A673 (cell line): ENCODE data around the gene TDG. TPM values are rescaled to one million over a fixed set of nuclear protein-coding genes. Genes with fewer than 3 reads are reported as not detected.

Experiments used
- BruUV-seq: library from RNA; stranded (reverse); fragments of 400-500 nt; replicated peaks from 2 replicates; lab custom pipeline; 2021; lab: Mats Ljungman, UMichigan
- CTCF ChIA-PET: fragments of 300-600 bp; sonication (Branson Sonifier 250); formaldehyde crosslinking; loops from one replicate; lab custom pipeline; 2022; ENCODE audit warnings: antibody characterized with exemption; lab: Charles Lee
- POLR2A ChIA-PET: fragments of 300-600 bp; sonication (Branson Sonifier 250); formaldehyde crosslinking; loops from one replicate; lab custom pipeline; 2022; ENCODE audit warnings: antibody characterized with exemption; ENCODE audit not compliant: low non-redundant PET; lab: Charles Lee
- DNase-seq: peaks from one replicate; pipeline ENCODE4 v3.0.0-alpha.2; 2015; ENCODE audit warnings: low spot score
- H3K27ac ChIP-seq: fragments of 200-600 bp; sonication (generic); 2 replicates; pipeline ENCODE4 v1.5.1; 2016; ENCODE audit warnings: mixed run types, low read depth, mild to moderate bottlenecking, mixed read lengths, antibody characterized with exemption, low read length; ENCODE audit not compliant: poor library complexity, severe bottlenecking
- H3K27me3 ChIP-seq: fragments of 200-600 bp; sonication (generic); replicated peaks from 2 replicates; pipeline ENCODE4 v1.6.1; 2017; ENCODE audit warnings: mixed run types, low read depth, mild to moderate bottlenecking, mixed read lengths, antibody characterized with exemption, low read length; ENCODE audit not compliant: insufficient read depth, poor library complexity
- H3K36me3 ChIP-seq: fragments of 200-600 bp; sonication (generic); 2 replicates; pipeline ENCODE4 v1.6.1; 2016; ENCODE audit warnings: mixed run types, mild to moderate bottlenecking, mixed read lengths, antibody characterized with exemption, low read length; ENCODE audit not compliant: insufficient read depth, poor library complexity, severe bottlenecking
- H3K4me1 ChIP-seq: fragments of 200-600 bp; sonication (generic); 2 replicates; pipeline ENCODE4 v1.6.1; 2017; ENCODE audit warnings: mixed run types, mild to moderate bottlenecking, mixed read lengths, antibody characterized with exemption, low read length; ENCODE audit not compliant: insufficient read depth, poor library complexity, severe bottlenecking
- H3K4me3 ChIP-seq: fragments of 200-600 bp; sonication (generic); 2 replicates; pipeline ENCODE4 v1.5.1; 2016; ENCODE audit warnings: low read depth, mixed run types, mild to moderate bottlenecking, mixed read lengths, low read length; ENCODE audit not compliant: poor library complexity, severe bottlenecking
- H3K9me3 ChIP-seq: fragments of 200-600 bp; sonication (generic); 2 replicates; pipeline ENCODE4 v1.6.1; 2016; ENCODE audit warnings: mixed run types, low read depth, mild to moderate bottlenecking, mixed read lengths, antibody characterized with exemption, low read length; ENCODE audit not compliant: poor library complexity, severe bottlenecking
- CTCF ChIP-seq: fragments of 300-800, 200-600 bp; sonication (generic); conservative IDR thresholded peaks from 2 replicates; pipeline ENCODE4 v1.5.1; 2017; ENCODE audit warnings: low read depth, mild to moderate bottlenecking, antibody characterized with exemption, low read length, moderate library complexity, mixed read lengths
- EZH2 ChIP-seq: fragments of 200-600 bp; sonication (generic); IDR thresholded peaks from 2 replicates; pipeline ENCODE4 v1.6.1; 2017; ENCODE audit warnings: borderline replicate concordance, low read depth, mild to moderate bottlenecking, mixed read lengths, antibody characterized with exemption, low read length; ENCODE audit not compliant: poor library complexity, severe bottlenecking
- intact Hi-C: fragments of 100-400 bp; cut with micrococcal nuclease; formaldehyde crosslinking; loops from one replicate; pipeline ENCODE4 v1.10.0; 2022; ENCODE audit not compliant: unreplicated experiment
- total RNA-seq: library from RNA; stranded (reverse); gene quantifications from 2 replicates; pipeline ENCODE4 v1.2.3, GENCODE V29; 2021

The TDG gene
- total RNA-seq, 1 experiment from 2014 or later = 59.4 TPM

DNA sequence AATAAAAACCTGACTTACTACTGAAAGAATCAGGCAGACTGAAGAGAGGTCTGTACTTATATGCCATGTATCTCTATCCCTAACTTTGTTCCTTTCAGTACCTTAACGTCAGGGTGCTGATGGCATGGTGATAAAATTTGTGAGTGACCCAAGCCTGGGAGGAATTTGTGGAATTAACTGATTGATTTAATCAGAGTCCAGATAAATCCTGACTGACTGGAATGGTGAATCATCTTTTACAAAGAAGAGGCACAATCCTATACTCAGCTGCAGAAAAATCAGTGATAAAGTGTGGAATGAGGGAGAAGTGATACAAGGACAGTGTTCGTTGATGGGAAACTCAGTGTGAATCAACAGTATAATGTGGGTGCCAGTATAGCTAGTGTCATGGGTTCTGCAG lies 3.7 kb downstream of the TDG start:
- no TSS peak for BruUV-seq
- no peaks in the 10 kb centered on the region for H3K9me3 ChIP-seq
- H3K36me3 ChIP-seq = peaks cover 5% of the 10 kb centered on the region
- H3K27me3 ChIP-seq = no peaks in the 10 kb centered on the region
- ChIA-PET POLR2A (interaction anchor here (0.7 kb wide), 1 partner anchor 168 kb away, joined by 3 read pairs; the partner anchor contains the start of gene NFYB), CTCF (no interaction called here)
- H3K4me1 ChIP-seq = peaks cover 9% of the 10 kb centered on the region
- TF ChIP-seq CTCF (no peak), EZH2 (no peak)
- DNase-seq = no peak
- no peak overlapping the region for H3K4me3 ChIP-seq
- H3K27ac ChIP-seq = no peak overlapping the region
- intact Hi-C loops = no loop called here

DNA sequence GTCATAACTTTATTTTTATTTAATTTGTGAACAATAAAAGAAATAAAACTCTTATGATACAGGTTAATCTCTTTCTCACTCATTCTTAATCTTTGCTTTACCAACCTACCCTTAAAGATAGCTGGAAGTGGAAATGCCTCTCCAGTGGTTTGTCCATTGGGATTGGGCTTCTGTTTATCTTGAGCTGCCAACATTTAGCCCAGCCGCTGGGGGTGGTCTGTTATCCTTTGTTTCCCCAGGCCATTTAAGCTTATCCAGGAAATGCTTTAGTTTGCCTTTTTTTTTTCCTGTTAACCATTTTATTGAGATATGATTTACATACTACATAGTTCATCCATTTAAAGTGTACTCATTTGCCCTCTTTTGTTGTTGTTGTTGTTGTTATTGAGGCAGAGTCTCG lies 8.2 kb downstream of the TDG start:
- BruUV-seq = no TSS peak
- H3K4me1 ChIP-seq = peaks cover 8% of the 10 kb centered on the region
- peak overlapping the region; percentile 24 for H3K27ac ChIP-seq
- no peaks in the 10 kb centered on the region for H3K9me3 ChIP-seq
- H3K4me3 ChIP-seq = no peak overlapping the region
- peaks cover 9% of the 10 kb centered on the region for H3K36me3 ChIP-seq
- DNase-seq = peak; percentile 42
- POLR2A ChIA-PET = no interaction called here
- no peaks in the 10 kb centered on the region for H3K27me3 ChIP-seq
- CTCF ChIA-PET = no interaction called here
- intact Hi-C loops = no loop called here
- TF ChIP-seq CTCF (no peak), EZH2 (no peak)

GRCh38 chr12:103975368-103975767 lies 9.7 kb downstream of the TDG start:
- no peak for DNase-seq
- intact Hi-C loops = no loop called here
- no peak overlapping the region for H3K27ac ChIP-seq
- peaks cover 8% of the 10 kb centered on the region for H3K4me1 ChIP-seq
- no peaks in the 10 kb centered on the region for H3K27me3 ChIP-seq
- peaks cover 17% of the 10 kb centered on the region for H3K36me3 ChIP-seq
- no TSS peak for BruUV-seq
- POLR2A ChIA-PET = no interaction called here
- CTCF ChIA-PET = interaction anchor here (0.5 kb wide), 1 partner anchor 11 kb away, joined by 5 read pairs; no protein-coding TSS in a partner anchor
- H3K9me3 ChIP-seq = no peaks in the 10 kb centered on the region
- H3K4me3 ChIP-seq = no peak overlapping the region
- no peak for TF ChIP-seq CTCF
- TF ChIP-seq EZH2 = no peak
